ENCODE results near the gene CCDC149. TPM values are rescaled to one million over a fixed set of nuclear protein-coding genes. Genes with fewer than 3 reads are reported as not detected.

CCDC149 gene
- total and polyA plus RNA-seq, 2 of the 8 experiments (the other 6 are each of a cell fraction or from before 2014, with no cell fraction given) = 2.2 to 5.6 TPM

DNA sequence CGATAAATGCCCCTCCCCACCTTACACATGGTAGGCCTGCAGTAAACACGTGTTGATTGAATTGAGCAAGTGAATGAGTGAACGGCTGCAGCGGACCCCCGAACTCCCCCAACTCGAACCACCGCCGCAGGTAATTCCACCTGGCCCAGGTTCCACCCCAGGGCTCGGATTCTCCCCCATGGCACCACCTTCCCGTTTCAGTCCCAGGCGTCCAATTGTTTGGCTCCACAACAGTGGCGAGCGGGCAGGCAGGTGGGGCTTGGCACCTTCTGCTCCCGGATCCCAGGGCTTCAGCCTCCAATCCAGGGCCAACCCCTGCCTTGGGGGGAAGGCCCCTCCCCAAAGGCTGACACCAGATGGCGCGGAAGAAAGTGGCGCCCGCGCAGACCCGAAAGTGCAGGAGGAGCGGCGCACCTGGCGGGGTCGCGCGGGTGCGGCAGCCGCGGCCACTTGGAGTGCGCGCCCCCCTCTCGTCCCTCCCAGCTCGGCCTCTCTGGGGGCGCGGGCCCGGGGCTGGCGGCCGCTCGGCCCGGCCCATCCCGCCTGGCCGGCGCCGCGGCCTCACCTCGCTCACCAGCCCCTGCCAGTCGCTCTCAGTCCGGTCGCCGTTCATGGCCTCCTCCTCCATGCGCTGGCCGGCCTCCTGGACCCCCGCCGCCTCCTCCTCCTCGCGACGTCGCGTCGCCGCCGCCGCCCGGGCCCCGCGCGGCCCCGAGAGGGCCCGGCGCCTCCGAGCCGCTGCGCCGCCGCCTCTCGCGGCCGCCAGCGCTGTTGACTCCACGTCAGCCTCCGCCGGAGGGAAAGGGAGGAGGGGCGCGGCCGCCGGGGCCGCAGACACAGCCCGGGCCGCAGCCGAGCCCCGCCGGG is at the start of gene CCDC149 (continued):
- TF ChIP-seq, protein P1, sequence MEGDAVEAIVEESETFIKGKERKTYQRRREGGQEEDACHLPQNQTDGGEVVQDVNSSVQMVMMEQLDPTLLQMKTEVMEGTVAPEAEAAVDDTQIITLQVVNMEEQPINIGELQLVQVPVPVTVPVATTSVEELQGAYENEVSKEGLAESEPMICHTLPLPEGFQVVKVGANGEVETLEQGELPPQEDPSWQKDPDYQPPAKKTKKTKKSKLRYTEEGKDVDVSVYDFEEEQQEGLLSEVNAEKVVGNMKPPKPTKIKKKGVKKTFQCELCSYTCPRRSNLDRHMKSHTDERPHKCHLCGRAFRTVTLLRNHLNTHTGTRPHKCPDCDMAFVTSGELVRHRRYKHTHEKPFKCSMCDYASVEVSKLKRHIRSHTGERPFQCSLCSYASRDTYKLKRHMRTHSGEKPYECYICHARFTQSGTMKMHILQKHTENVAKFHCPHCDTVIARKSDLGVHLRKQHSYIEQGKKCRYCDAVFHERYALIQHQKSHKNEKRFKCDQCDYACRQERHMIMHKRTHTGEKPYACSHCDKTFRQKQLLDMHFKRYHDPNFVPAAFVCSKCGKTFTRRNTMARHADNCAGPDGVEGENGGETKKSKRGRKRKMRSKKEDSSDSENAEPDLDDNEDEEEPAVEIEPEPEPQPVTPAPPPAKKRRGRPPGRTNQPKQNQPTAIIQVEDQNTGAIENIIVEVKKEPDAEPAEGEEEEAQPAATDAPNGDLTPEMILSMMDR (IDR thresholded peaks at IDR 0.05; ENCODE audit: control extremely low read depth in 1 of 3, insufficient read depth in 1 of 3, low read depth in 1 of 3, low read length in 3 of 3) = peak in 1 of 3 experiments; percentile 6; a peak in 2 of 4 replicates
- peak; percentile 68; the same call in 1 of the 2 replicates for TF ChIP-seq TBP (IDR thresholded peaks at IDR 0.05; ENCODE audit: low read depth, low read length)
- TF ChIP-seq TAF1 (IDR thresholded peaks at IDR 0.05; ENCODE audit: low read depth, low read length) = peak; percentile 72
- TF ChIP-seq KDM1A (IDR thresholded peaks at IDR 0.05; ENCODE audit: borderline replicate concordance, low read length) = peak; percentile 43; the same call in 1 of the 2 replicates
- TF ChIP-seq BACH1 (IDR thresholded peaks at IDR 0.05; ENCODE audit: low read length) = no peak
- peak in 1 of 2 experiments; percentile 1; a peak in 1 of 4 replicates for TF ChIP-seq RAD21 (IDR thresholded peaks at IDR 0.05 in 1 of 2, conservative IDR thresholded peaks at IDR 0.05 in 1 of 2; ENCODE audit: low read depth in 2 of 2, low read length in 2 of 2)
- TF ChIP-seq TCF12 (IDR thresholded peaks at IDR 0.05; ENCODE audit: low read depth, low read length) = 0 out of 2 replicates have a peak, but pooled peaks have one; percentile 28
- TF ChIP-seq EZH2 (IDR thresholded peaks at IDR 0.05; ENCODE audit: low read depth, low read length, severe bottlenecking) = peak; percentile 24
- TF ChIP-seq, protein P2, sequence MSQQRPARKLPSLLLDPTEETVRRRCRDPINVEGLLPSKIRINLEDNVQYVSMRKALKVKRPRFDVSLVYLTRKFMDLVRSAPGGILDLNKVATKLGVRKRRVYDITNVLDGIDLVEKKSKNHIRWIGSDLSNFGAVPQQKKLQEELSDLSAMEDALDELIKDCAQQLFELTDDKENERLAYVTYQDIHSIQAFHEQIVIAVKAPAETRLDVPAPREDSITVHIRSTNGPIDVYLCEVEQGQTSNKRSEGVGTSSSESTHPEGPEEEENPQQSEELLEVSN (IDR thresholded peaks at IDR 0.05) = peak; percentile 91
- TF ChIP-seq POLR2A (IDR thresholded peaks at IDR 0.05; ENCODE audit: control extremely low read depth in 1 of 2, low read depth in 2 of 2, low read length in 2 of 2) = peak in 1 of 2 experiments; percentile 53; a peak in 2 of 3 replicates
- TF ChIP-seq ATF2 (IDR thresholded peaks at IDR 0.05; ENCODE audit: low read length) = no peak
- TF ChIP-seq CREB1 (IDR thresholded peaks at IDR 0.05) = peak; percentile 53; the same call in 1 of the 2 replicates
- TF ChIP-seq FOSL1 (IDR thresholded peaks at IDR 0.05; ENCODE audit: insufficient read depth, low read depth, low read length) = no peak
- TF ChIP-seq POLR2AphosphoS5 (IDR thresholded peaks at IDR 0.05; ENCODE audit: low read depth, low read length) = peak; percentile 21; the same call in 1 of the 2 replicates
- no peak for TF ChIP-seq GABPA (IDR thresholded peaks at IDR 0.05; ENCODE audit: borderline replicate concordance, insufficient read depth, low read length)
- peak; percentile 72 for TF ChIP-seq ASH2L (IDR thresholded peaks at IDR 0.05; ENCODE audit: low read length)
